Right atrium auricular region (tissue), 2 donors: ENCODE results near the gene SLC2A9. TPM values are rescaled to one million over a fixed set of nuclear protein-coding genes. Genes with fewer than 3 reads are reported as not detected.
A peak's percentile ranks its signal among the peaks of the same experiment; 100 is the strongest.

Experiments
- DNase-seq: peaks from one replicate; pipeline ENCODE4 v3.0.0-alpha.2; 2019; ENCODE audit warnings: low spot score
- H3K27ac ChIP-seq, 2 donors: fragments of 200-600 bp; sonication (generic); 1 replicate in 1 of 2; 2 replicates in 1 of 2; pipeline ENCODE4 v1.5.1; 2016 to 2019
- H3K27me3 ChIP-seq, 2 donors: fragments of 200-600 bp; sonication (generic); one replicate each; pipeline versions ENCODE4 v1.5.1 to v1.6.0; 2017 to 2019
- H3K36me3 ChIP-seq: fragments of 200-600 bp; sonication (generic); one replicate; pipeline ENCODE4 v1.5.1; 2016
- H3K4me1 ChIP-seq, 2 donors: fragments of 200-600 bp; sonication (generic); one replicate each; pipeline versions ENCODE4 v1.5.1 to v1.6.0; 2017 to 2019
- H3K4me3 ChIP-seq, 2 donors: fragments of 200-600 bp; sonication (generic); 1 replicate in 1 of 2; 2 replicates in 1 of 2; pipeline ENCODE4 v1.5.1; 2017 to 2019; ENCODE audit warnings: mild to moderate bottlenecking in 1 of 2, moderate library complexity in 1 of 2
- H3K9me3 ChIP-seq, 2 donors: fragments of 200-600 bp; sonication (generic); one replicate each; pipeline ENCODE4 v1.5.1; 2019
- total RNA-seq, 2 donors: library from RNA; depleted of rRNA; stranded (reverse); fragments of >200 nt; gene quantifications; one replicate each; pipeline ENCODE4 v1.1.0, GENCODE V29; 2016
- TF ChIP-seq, protein P1 (sequence below), 2 donors: fragments of 200-600 bp; sonication (generic); IDR thresholded peaks; one replicate each; pipeline ENCODE4 v1.5.1; 2019; ENCODE audit warnings: antibody characterized with exemption in 2 of 2

Gene SLC2A9
- total RNA-seq, 2 donors from 2014 or later, result 3.5 to 5.8 TPM

DNA sequence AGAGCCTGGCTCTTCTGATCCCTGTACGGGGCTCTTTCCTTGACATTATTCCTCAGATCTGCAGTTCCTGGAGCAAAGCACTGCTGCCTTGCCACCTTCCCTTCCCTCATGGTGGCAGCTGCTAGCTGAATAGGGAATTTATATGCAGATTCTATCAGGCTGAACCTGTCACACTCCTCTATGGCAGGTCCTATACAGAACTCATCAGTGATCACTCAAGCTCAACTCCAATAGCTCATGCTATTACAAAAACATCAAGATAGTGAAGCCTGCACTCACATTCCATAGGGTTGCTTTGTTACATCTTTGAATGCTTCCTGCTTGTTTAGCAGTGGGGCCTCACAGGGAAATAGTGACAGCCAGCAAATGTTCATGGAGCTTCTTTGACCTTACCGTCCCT lies 71.7 kb downstream of the SLC2A9 start:
- peaks cover 0 to 11% of the 10 kb centered on the region in 2 donors for H3K4me1 ChIP-seq
- H3K9me3 ChIP-seq, result no peaks in the 10 kb centered on the region
- no peak overlapping the region for H3K27ac ChIP-seq
- H3K27me3 ChIP-seq, result no peaks in the 10 kb centered on the region
- no peak overlapping the region for H3K4me3 ChIP-seq
- TF ChIP-seq, protein P1, sequence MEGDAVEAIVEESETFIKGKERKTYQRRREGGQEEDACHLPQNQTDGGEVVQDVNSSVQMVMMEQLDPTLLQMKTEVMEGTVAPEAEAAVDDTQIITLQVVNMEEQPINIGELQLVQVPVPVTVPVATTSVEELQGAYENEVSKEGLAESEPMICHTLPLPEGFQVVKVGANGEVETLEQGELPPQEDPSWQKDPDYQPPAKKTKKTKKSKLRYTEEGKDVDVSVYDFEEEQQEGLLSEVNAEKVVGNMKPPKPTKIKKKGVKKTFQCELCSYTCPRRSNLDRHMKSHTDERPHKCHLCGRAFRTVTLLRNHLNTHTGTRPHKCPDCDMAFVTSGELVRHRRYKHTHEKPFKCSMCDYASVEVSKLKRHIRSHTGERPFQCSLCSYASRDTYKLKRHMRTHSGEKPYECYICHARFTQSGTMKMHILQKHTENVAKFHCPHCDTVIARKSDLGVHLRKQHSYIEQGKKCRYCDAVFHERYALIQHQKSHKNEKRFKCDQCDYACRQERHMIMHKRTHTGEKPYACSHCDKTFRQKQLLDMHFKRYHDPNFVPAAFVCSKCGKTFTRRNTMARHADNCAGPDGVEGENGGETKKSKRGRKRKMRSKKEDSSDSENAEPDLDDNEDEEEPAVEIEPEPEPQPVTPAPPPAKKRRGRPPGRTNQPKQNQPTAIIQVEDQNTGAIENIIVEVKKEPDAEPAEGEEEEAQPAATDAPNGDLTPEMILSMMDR (IDR thresholded peaks at IDR 0.05), result no peak
- no peaks in the 10 kb centered on the region for H3K36me3 ChIP-seq
- DNase-seq, result no peak

DNA sequence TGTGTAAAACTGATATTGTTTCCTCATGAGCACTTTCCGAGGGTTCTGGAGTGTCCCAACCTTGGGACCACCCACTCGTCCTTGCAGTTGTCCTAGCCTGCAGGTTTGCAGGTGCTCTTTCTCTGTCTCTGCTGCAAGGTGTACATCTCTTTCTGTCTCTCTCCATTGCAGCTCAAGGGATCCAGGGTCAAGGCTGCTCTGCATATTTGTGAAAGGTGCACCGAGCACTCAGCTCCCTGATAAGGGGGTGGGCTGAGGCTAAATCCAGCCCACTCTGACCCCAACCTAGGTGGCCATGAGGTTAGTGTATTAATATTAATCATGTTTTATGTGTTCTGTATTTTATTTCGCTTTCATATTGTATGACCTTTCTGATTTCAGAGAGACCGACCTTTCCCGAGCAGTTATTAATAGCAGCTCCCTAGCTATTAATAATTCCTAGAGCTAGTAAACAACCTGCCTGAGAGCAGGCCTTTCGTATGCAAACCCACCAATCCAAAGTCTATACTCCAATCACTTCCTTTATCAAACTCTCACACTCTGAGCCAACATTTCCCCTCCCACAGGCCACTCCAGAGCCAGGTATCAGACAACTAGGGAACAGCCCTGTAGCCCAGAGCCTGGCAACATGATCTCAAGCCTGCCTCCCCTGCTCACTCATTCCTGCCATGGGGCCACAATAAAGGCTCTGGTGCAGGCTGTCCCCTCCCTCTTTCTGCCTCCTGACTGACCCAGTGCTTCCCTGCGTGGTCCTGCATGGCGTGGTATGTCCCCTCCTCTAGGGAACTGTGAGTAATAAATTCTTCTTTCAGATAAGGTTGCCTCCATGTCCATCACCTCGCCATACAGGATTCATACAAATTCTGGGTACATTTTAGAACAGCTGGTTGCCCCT lies 73.9 kb downstream of the SLC2A9 start:
- H3K27ac ChIP-seq, result peak overlapping the region in 1 of 2 donors; percentile 17
- TF ChIP-seq, protein P1 (IDR thresholded peaks at IDR 0.05), result no peak

DNA sequence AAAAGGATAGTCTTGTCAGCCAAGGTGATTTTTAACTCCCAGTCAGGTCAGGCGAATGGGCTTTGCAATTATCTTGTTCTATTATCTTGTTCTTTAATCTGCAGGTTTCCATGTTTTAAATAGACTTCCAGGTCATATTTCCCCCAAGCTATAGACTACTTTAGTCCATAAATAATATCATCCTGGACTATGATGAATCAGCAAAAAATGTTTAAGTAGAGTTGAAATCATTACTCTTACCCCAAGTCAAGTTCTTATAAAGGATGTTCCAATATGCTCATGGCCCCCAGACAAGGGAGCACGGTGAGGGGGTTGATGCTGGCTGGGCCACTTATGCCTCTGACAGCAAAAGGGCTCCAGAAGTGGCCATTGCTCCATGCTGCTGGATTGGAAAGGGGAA lies 75.1 kb downstream of the SLC2A9 start:
- TF ChIP-seq, protein P1 (IDR thresholded peaks at IDR 0.05), result no peak
- DNase-seq, result no peak
- H3K36me3 ChIP-seq, result no peaks in the 10 kb centered on the region
- H3K9me3 ChIP-seq, result no peaks in the 10 kb centered on the region
- H3K4me3 ChIP-seq, result no peak overlapping the region
- no peak overlapping the region for H3K27ac ChIP-seq
- H3K27me3 ChIP-seq, result no peaks in the 10 kb centered on the region
- peaks cover 0 to 11% of the 10 kb centered on the region in 2 donors for H3K4me1 ChIP-seq

More for the DNA sequence above, 73.9 kb downstream of the SLC2A9 start:
- DNase-seq, result peak; percentile 30
- no peak overlapping the region for H3K4me3 ChIP-seq
- no peaks in the 10 kb centered on the region for H3K36me3 ChIP-seq
- no peaks in the 10 kb centered on the region for H3K27me3 ChIP-seq
- peaks cover 0 to 11% of the 10 kb centered on the region in 2 donors for H3K4me1 ChIP-seq
- H3K9me3 ChIP-seq, result no peaks in the 10 kb centered on the region

DNA sequence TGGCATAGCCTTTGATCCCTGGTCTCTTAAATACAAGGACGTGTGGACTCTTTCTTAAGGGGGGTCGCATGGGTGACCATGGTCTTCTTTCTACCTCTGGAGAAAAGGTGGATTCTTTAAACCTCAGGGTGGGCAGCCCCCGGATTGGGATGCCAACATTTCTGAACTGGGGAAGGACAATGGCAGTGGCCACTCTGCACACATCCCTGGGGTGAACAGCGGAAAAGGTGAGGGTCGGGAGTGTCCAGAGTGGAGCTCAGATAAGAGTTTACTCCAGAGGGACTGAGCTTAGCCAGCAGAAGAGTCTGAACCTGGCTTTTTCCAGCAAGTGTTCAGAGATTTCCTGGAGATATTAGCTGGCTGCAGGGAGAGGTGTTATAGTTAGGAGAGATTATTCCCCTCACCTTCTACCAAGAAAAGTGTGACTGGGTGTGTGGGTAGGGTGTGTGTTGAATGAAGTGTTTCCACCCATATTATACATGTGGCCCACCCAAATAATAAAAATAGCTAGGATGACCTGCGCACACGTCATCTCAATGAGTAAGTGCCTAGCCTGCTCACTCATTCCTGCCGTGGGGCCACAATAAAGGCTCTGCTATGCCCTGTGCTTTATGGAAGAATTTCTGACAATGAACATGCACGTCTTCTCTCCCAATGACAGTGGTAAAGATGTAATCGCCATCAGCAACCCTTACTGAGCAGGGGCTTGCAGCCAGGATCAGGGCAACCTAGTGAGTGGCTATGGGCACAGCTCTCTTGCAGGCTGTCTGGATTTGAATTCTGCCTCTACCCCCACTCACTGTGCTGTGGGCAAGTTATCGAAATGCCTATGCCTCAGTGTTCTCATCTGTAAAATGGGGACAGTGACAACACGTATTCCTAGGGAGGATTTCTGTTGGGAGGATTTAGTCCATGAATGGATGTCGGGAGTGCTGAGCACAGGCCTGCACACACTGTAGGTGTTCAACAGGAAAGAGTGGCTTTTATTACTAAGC lies 76.6 kb downstream of the SLC2A9 start:
- peak; percentile 42 for DNase-seq
- TF ChIP-seq, protein P1 (IDR thresholded peaks at IDR 0.05), result no peak
- Histone ChIP-seq H3K27ac (no peak overlapping the region), H3K27me3 (no peaks in the 10 kb centered on the region), H3K4me3 (no peak overlapping the region), H3K4me1 (peaks cover 0 to 11% of the 10 kb centered on the region in 2 donors), H3K36me3 (no peaks in the 10 kb centered on the region), H3K9me3 (no peaks in the 10 kb centered on the region)

DNA sequence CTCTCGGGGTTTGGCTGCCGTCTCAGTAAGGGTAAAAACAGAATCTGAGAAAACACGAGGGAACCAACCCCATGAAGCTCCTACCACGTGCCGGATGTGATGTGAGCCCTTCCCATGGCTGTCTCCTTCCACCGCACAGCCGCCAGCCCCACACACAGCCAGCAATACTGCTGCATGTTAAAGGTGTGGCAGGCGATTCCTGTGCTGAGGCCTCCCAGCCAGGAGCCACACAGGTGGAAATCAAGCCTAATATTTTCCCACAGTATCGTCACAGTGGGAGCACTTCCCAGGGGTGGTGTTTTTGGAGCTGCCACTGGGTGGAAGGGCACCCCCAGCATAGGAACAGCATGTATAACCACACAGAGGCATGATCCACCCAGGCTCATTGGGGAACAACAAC lies 77.5 kb downstream of the SLC2A9 start:
- H3K27me3 ChIP-seq, result no peaks in the 10 kb centered on the region
- H3K9me3 ChIP-seq, result no peaks in the 10 kb centered on the region
- no peak overlapping the region for H3K4me3 ChIP-seq
- peak; percentile 28 for DNase-seq
- H3K4me1 ChIP-seq, result peaks cover 0 to 11% of the 10 kb centered on the region in 2 donors
- no peak overlapping the region for H3K27ac ChIP-seq
- H3K36me3 ChIP-seq, result no peaks in the 10 kb centered on the region
- TF ChIP-seq, protein P1 (IDR thresholded peaks at IDR 0.05), result no peak
